Gastroesophageal sphincter (tissue), 3 donors: ENCODE measurements around the gene ZNF57.

Source experiments
- POLR2A ChIP-seq, 2 donors: fragments of 450-650 bp; IDR thresholded peaks; one replicate each; pipeline ENCODE4 v1.6.1; 2017; ENCODE audit warnings: antibody characterized with exemption in 2 of 2, mild to moderate bottlenecking in 2 of 2, moderate library complexity in 1 of 2
- POLR2AphosphoS5 ChIP-seq: sonication (generic); formaldehyde crosslinking; IDR thresholded peaks from one replicate; pipeline ENCODE4 v1.6.1; 2017; ENCODE audit warnings: antibody characterized with exemption
- TF ChIP-seq, protein P1 (sequence below), 4 experiments: fragments of 200-600 bp in 2 of 4; fragments of 450-650 bp in 2 of 4; sonication (generic) in 1 of 4; IDR thresholded peaks; one replicate each; pipeline ENCODE4 v1.5.1; 2017 to 2019; ENCODE audit warnings: antibody characterized with exemption in 4 of 4, mild to moderate bottlenecking in 2 of 4, moderate library complexity in 2 of 4

DNA sequence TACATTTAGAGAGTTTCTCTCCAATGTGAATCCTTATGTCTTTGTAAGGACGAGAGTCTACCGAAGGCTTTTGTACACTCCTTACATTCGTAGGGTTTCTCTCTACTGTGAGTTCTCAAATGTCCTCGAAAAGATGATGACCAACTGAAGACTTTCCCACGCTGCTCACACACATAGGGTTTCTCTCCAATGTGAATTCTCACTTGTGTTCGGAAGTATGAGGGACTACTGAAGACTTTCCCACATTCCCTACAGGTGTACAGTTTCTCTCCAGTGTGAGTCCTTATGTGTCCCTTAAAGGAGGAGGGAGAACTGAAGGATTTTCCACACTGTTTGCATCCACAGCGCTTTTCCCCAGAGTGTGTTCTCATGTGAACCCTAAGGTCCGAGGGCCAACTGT, 4.0 kb upstream of the ZNF57 start:
- TF ChIP-seq, protein P1, sequence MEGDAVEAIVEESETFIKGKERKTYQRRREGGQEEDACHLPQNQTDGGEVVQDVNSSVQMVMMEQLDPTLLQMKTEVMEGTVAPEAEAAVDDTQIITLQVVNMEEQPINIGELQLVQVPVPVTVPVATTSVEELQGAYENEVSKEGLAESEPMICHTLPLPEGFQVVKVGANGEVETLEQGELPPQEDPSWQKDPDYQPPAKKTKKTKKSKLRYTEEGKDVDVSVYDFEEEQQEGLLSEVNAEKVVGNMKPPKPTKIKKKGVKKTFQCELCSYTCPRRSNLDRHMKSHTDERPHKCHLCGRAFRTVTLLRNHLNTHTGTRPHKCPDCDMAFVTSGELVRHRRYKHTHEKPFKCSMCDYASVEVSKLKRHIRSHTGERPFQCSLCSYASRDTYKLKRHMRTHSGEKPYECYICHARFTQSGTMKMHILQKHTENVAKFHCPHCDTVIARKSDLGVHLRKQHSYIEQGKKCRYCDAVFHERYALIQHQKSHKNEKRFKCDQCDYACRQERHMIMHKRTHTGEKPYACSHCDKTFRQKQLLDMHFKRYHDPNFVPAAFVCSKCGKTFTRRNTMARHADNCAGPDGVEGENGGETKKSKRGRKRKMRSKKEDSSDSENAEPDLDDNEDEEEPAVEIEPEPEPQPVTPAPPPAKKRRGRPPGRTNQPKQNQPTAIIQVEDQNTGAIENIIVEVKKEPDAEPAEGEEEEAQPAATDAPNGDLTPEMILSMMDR (IDR thresholded peaks at IDR 0.05), result no peak
- TF ChIP-seq POLR2AphosphoS5 (no peak), POLR2A (IDR thresholded peaks at IDR 0.05) (no peak)
